SU-DHL-6 (cell line): ENCODE measurements around the gene HIVEP1.

Source experiments
- EZH2phosphoT487 ChIP-seq: fragments of 200-600 bp; sonication (generic), shearing (Covaris generic); conservative IDR thresholded peaks from 2 replicates; pipeline ENCODE4 v1.6.1; 2018; ENCODE audit warnings: mild to moderate bottlenecking, antibody characterized with exemption, low read length, moderate library complexity, mixed read lengths
- TF ChIP-seq, protein P1 (sequence below): fragments of 200-600 bp; sonication (generic); IDR thresholded peaks from one replicate; pipeline ENCODE4 v1.5.1; 2017; ENCODE audit warnings: antibody characterized with exemption, mild to moderate bottlenecking, low read length, moderate library complexity; ENCODE audit not compliant: insufficient read depth, poor library complexity, severe bottlenecking

- TF ChIP-seq, protein P1, sequence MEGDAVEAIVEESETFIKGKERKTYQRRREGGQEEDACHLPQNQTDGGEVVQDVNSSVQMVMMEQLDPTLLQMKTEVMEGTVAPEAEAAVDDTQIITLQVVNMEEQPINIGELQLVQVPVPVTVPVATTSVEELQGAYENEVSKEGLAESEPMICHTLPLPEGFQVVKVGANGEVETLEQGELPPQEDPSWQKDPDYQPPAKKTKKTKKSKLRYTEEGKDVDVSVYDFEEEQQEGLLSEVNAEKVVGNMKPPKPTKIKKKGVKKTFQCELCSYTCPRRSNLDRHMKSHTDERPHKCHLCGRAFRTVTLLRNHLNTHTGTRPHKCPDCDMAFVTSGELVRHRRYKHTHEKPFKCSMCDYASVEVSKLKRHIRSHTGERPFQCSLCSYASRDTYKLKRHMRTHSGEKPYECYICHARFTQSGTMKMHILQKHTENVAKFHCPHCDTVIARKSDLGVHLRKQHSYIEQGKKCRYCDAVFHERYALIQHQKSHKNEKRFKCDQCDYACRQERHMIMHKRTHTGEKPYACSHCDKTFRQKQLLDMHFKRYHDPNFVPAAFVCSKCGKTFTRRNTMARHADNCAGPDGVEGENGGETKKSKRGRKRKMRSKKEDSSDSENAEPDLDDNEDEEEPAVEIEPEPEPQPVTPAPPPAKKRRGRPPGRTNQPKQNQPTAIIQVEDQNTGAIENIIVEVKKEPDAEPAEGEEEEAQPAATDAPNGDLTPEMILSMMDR: no peak
- TF ChIP-seq EZH2phosphoT487: no peak
Measured at GRCh38 chr6:12034837-12035236, 22.7 kb downstream of the HIVEP1 start.
